HEK293 (cell line): ENCODE data around the gene STUB1.
A peak's percentile ranks its signal among the peaks of the same experiment; 100 is the strongest.

Source experiments
- KLF1 ChIP-seq: fragments of 450-650 bp; formaldehyde crosslinking; IDR thresholded peaks from 2 replicates; pipeline ENCODE4 v1.5.1; 2016; ENCODE audit warnings: missing biosample characterization, missing genetic modification characterization
- KLF10 ChIP-seq: fragments of 450-650 bp; IDR thresholded peaks from 2 replicates; pipeline ENCODE4 v1.5.1; 2018; ENCODE audit warnings: missing biosample characterization, mild to moderate bottlenecking, missing genetic modification characterization
- ZBTB21 ChIP-seq: fragments of 450-650 bp; formaldehyde crosslinking; IDR thresholded peaks from 2 replicates; pipeline ENCODE4 v1.5.1; 2017; ENCODE audit warnings: missing biosample characterization, missing genetic modification characterization
- ZNF157 ChIP-seq: fragments of 450-650 bp; formaldehyde crosslinking; IDR thresholded peaks from 2 replicates; pipeline ENCODE4 v1.5.1; 2016; ENCODE audit warnings: missing biosample characterization, missing genetic modification characterization
- ZNF211 ChIP-seq: fragments of 450-650 bp; formaldehyde crosslinking; IDR thresholded peaks from 2 replicates; pipeline ENCODE4 v1.5.1; 2016; ENCODE audit warnings: low read depth, missing biosample characterization, missing genetic modification characterization
- ZNF549 ChIP-seq: fragments of 450-650 bp; IDR thresholded peaks from 2 replicates; pipeline ENCODE4 v1.5.1; 2018; ENCODE audit warnings: missing biosample characterization, missing genetic modification characterization, mild to moderate bottlenecking, inconsistent platforms, moderate library complexity
- ZNF623 ChIP-seq: fragments of 450-650 bp; formaldehyde crosslinking; IDR thresholded peaks from 2 replicates; pipeline ENCODE4 v1.5.1; 2016; ENCODE audit warnings: missing biosample characterization, missing genetic modification characterization
- ZNF707 ChIP-seq: fragments of 450-650 bp; formaldehyde crosslinking; IDR thresholded peaks from 2 replicates; pipeline ENCODE4 v1.5.1; 2016; ENCODE audit warnings: missing biosample characterization, missing genetic modification characterization
- ZNF785 ChIP-seq: fragments of 450-650 bp; formaldehyde crosslinking; IDR thresholded peaks from 2 replicates; pipeline ENCODE4 v1.5.1; 2016; ENCODE audit warnings: missing biosample characterization, missing genetic modification characterization
- TF ChIP-seq, protein P1 (sequence below): fragments of 450-650 bp; formaldehyde crosslinking; IDR thresholded peaks from 2 replicates; pipeline ENCODE4 v1.5.1; 2016; ENCODE audit warnings: missing biosample characterization, missing genetic modification characterization, borderline replicate concordance
- TF ChIP-seq, protein P2 (sequence below): fragments of 450-650 bp; formaldehyde crosslinking; IDR thresholded peaks from 2 replicates; pipeline ENCODE4 v1.5.1; 2016; ENCODE audit warnings: missing biosample characterization, missing genetic modification characterization
- TF ChIP-seq, protein P3 (sequence below): fragments of 450-650 bp; formaldehyde crosslinking; IDR thresholded peaks from 2 replicates; pipeline ENCODE4 v1.5.1; 2016; ENCODE audit warnings: missing biosample characterization, missing genetic modification characterization
- TF ChIP-seq, protein P4 (sequence below): fragments of 450-650 bp; formaldehyde crosslinking; IDR thresholded peaks from 2 replicates; pipeline ENCODE4 v1.5.1; 2016; ENCODE audit warnings: missing biosample characterization, missing genetic modification characterization
- TF ChIP-seq, protein P5 (sequence below): fragments of 450-650 bp; formaldehyde crosslinking; IDR thresholded peaks from 2 replicates; pipeline ENCODE4 v1.5.1; 2016; ENCODE audit warnings: missing biosample characterization, missing genetic modification characterization

Gene STUB1

DNA sequence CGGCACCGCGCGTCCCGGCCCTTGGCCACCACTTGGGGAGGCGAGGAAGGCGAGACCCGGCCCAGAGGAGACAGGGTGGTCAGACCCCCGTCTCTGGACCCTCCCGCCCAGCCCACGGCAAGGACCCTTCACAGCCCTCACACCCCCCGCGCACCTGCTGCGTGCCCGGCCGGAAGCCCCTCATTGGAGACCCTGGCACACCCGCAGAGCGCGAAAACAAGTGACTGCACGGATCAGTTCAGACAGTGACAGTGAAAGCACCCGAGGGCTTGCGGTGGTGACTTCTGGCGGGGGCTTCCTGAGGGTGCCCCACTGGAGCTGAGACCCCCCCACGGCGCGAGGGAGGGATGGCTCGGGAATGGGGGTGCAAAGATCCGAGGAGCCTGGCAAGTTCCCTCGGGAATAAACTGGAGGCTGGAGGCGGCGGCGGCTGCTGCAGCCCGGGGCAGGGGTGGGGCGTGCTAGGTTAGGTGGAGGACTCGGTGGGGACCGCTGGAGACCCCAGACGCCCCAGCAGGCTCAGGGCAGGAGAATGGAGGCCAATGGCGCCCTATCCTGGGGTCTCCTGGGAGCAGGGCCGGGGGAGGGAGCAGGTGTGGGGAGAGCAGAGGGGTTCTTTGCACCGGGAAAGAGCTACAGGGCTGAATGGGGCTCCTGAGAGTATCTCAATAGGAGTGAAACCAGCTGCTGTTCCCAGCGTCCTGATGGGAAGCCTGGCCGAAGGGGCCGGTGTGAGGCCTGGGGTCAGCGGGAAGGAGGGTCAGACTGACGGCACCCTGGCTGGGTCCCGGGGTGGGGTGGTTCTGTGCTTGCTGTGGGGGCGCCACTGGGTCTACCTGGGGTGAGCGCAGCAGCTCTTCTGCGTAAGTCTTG lies 26.2 kb downstream of the STUB1 start (continued):
- TF ChIP-seq KLF10 (tag by site-specific recombination) (0 out of 2 replicates have a peak, but pooled peaks have one; percentile 0), ZNF707 (tag by site-specific recombination) (no peak), KLF1 (tag by site-specific recombination) (peak; percentile 36; the same call in 1 of the 2 replicates), ZNF211 (tag by site-specific recombination) (no peak), ZBTB21 (tag by site-specific recombination) (no peak), ZNF623 (tag by site-specific recombination) (no peak), ZNF157 (tag by site-specific recombination) (no peak), ZNF785 (tag by site-specific recombination) (no peak), ZNF549 (tag by site-specific recombination) (no peak)
- TF ChIP-seq, protein P1, sequence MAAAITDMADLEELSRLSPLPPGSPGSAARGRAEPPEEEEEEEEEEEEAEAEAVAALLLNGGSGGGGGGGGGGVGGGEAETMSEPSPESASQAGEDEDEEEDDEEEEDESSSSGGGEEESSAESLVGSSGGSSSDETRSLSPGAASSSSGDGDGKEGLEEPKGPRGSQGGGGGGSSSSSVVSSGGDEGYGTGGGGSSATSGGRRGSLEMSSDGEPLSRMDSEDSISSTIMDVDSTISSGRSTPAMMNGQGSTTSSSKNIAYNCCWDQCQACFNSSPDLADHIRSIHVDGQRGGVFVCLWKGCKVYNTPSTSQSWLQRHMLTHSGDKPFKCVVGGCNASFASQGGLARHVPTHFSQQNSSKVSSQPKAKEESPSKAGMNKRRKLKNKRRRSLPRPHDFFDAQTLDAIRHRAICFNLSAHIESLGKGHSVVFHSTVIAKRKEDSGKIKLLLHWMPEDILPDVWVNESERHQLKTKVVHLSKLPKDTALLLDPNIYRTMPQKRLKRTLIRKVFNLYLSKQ (tag by site-specific recombination) = no peak
- TF ChIP-seq, protein P2, sequence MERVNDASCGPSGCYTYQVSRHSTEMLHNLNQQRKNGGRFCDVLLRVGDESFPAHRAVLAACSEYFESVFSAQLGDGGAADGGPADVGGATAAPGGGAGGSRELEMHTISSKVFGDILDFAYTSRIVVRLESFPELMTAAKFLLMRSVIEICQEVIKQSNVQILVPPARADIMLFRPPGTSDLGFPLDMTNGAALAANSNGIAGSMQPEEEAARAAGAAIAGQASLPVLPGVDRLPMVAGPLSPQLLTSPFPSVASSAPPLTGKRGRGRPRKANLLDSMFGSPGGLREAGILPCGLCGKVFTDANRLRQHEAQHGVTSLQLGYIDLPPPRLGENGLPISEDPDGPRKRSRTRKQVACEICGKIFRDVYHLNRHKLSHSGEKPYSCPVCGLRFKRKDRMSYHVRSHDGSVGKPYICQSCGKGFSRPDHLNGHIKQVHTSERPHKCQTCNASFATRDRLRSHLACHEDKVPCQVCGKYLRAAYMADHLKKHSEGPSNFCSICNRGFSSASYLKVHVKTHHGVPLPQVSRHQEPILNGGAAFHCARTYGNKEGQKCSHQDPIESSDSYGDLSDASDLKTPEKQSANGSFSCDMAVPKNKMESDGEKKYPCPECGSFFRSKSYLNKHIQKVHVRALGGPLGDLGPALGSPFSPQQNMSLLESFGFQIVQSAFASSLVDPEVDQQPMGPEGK (tag by site-specific recombination) = peak; percentile 89
- TF ChIP-seq, protein P3, sequence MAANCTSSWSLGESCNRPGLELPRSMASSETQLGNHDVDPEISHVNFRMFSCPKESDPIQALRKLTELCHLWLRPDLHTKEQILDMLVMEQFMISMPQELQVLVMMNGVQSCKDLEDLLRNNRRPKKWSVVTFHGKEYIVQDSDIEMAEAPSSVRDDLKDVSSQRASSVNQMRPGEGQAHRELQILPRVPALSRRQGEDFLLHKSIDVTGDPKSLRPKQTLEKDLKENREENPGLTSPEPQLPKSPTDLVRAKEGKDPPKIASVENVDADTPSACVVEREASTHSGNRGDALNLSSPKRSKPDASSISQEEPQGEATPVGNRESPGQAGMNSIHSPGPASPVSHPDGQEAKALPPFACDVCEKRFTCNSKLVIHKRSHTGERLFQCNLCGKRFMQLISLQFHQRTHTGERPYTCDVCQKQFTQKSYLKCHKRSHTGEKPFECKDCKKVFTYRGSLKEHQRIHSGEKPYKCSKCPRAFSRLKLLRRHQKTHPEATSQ (tag by site-specific recombination) = no peak
- TF ChIP-seq, protein P4, sequence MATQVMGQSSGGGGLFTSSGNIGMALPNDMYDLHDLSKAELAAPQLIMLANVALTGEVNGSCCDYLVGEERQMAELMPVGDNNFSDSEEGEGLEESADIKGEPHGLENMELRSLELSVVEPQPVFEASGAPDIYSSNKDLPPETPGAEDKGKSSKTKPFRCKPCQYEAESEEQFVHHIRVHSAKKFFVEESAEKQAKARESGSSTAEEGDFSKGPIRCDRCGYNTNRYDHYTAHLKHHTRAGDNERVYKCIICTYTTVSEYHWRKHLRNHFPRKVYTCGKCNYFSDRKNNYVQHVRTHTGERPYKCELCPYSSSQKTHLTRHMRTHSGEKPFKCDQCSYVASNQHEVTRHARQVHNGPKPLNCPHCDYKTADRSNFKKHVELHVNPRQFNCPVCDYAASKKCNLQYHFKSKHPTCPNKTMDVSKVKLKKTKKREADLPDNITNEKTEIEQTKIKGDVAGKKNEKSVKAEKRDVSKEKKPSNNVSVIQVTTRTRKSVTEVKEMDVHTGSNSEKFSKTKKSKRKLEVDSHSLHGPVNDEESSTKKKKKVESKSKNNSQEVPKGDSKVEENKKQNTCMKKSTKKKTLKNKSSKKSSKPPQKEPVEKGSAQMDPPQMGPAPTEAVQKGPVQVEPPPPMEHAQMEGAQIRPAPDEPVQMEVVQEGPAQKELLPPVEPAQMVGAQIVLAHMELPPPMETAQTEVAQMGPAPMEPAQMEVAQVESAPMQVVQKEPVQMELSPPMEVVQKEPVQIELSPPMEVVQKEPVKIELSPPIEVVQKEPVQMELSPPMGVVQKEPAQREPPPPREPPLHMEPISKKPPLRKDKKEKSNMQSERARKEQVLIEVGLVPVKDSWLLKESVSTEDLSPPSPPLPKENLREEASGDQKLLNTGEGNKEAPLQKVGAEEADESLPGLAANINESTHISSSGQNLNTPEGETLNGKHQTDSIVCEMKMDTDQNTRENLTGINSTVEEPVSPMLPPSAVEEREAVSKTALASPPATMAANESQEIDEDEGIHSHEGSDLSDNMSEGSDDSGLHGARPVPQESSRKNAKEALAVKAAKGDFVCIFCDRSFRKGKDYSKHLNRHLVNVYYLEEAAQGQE (tag by site-specific recombination) = no peak
- TF ChIP-seq, protein P5, sequence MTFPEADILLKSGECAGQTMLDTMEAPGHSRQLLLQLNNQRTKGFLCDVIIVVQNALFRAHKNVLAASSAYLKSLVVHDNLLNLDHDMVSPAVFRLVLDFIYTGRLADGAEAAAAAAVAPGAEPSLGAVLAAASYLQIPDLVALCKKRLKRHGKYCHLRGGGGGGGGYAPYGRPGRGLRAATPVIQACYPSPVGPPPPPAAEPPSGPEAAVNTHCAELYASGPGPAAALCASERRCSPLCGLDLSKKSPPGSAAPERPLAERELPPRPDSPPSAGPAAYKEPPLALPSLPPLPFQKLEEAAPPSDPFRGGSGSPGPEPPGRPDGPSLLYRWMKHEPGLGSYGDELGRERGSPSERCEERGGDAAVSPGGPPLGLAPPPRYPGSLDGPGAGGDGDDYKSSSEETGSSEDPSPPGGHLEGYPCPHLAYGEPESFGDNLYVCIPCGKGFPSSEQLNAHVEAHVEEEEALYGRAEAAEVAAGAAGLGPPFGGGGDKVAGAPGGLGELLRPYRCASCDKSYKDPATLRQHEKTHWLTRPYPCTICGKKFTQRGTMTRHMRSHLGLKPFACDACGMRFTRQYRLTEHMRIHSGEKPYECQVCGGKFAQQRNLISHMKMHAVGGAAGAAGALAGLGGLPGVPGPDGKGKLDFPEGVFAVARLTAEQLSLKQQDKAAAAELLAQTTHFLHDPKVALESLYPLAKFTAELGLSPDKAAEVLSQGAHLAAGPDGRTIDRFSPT (tag by site-specific recombination) = peak; percentile 68; the same call in 1 of the 2 replicates
